Measurements from ENCODE around the gene FAM222B. TPM values are rescaled to one million over a fixed set of nuclear protein-coding genes. Genes with fewer than 3 reads are reported as not detected.
"Not testable (repeated sequence)": the region's sequence is repeated elsewhere in the genome, so short reads cannot be mapped to it uniquely, and the experiment has no call there.

FAM222B gene
- total and polyA plus RNA-seq, 7 donors = 5.0 to 16.2 (median 11.9) TPM

GRCh38 chr17:28740406-28741357 is 101.9 kb downstream of the FAM222B start:
- Histone ChIP-seq H3K4me1 (peaks cover 0 to 30% (median 27%) of the 10 kb centered on the region in 4 donors), H3K27ac (no peak overlapping the region), H3K27me3 (no peaks in the 10 kb centered on the region), H3K9me3 (no peaks in the 10 kb centered on the region), H3K4me3 (no peak overlapping the region), H3K36me3 (no peaks in the 10 kb centered on the region)
- intact Hi-C loops (cut with DNase I) = no loop called here
- DNase-seq = no peak
- TF ChIP-seq EP300 (IDR thresholded peaks at IDR 0.05) (no peak), POLR2A (IDR thresholded peaks at IDR 0.05) (no peak), POLR2AphosphoS5 (IDR thresholded peaks at IDR 0.05) (no peak)
- TF ChIP-seq, protein P1, sequence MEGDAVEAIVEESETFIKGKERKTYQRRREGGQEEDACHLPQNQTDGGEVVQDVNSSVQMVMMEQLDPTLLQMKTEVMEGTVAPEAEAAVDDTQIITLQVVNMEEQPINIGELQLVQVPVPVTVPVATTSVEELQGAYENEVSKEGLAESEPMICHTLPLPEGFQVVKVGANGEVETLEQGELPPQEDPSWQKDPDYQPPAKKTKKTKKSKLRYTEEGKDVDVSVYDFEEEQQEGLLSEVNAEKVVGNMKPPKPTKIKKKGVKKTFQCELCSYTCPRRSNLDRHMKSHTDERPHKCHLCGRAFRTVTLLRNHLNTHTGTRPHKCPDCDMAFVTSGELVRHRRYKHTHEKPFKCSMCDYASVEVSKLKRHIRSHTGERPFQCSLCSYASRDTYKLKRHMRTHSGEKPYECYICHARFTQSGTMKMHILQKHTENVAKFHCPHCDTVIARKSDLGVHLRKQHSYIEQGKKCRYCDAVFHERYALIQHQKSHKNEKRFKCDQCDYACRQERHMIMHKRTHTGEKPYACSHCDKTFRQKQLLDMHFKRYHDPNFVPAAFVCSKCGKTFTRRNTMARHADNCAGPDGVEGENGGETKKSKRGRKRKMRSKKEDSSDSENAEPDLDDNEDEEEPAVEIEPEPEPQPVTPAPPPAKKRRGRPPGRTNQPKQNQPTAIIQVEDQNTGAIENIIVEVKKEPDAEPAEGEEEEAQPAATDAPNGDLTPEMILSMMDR (IDR thresholded peaks at IDR 0.05) = no peak
- 80 to 85% methylated on average over 10 of the region's 10 CpGs for WGBS, 2 donors

- Histone ChIP-seq H3K4me1 (peaks cover 0 to 12% (median 9%) of the 10 kb centered on the region in 4 donors), H3K27me3 (no peaks in the 10 kb centered on the region), H3K27ac (no peak overlapping the region), H3K36me3 (no peaks in the 10 kb centered on the region), H3K9me3 (no peaks in the 10 kb centered on the region), H3K4me3 (no peak overlapping the region)
- DNase-seq = no peak
- TF ChIP-seq POLR2AphosphoS5 (IDR thresholded peaks at IDR 0.05) = no peak
- intact Hi-C loops (cut with DNase I) = no loop called here
- WGBS, 2 donors = 69 to 91% methylated on average over 10 of the region's 10 CpGs
Measured at GRCh38 chr17:28738680-28739384, 103.8 kb downstream of the FAM222B start.

- WGBS, 2 donors = 72 to 73% methylated on average over 22 of the region's 22 CpGs
- Histone ChIP-seq H3K9me3 (no peaks in the 10 kb centered on the region), H3K36me3 (no peaks in the 10 kb centered on the region), H3K4me1 (peaks cover 0 to 5% (median 4%) of the 10 kb centered on the region in 4 donors), H3K27ac (no peak overlapping the region), H3K4me3 (no peak overlapping the region), H3K27me3 (no peaks in the 10 kb centered on the region)
- TF ChIP-seq, protein P1 (IDR thresholded peaks at IDR 0.05) = no peak
- TF ChIP-seq EP300 (IDR thresholded peaks at IDR 0.05) = no peak
- TF ChIP-seq POLR2A (IDR thresholded peaks at IDR 0.05) = no peak
- TF ChIP-seq POLR2AphosphoS5 (IDR thresholded peaks at IDR 0.05) = no peak
- no peak for DNase-seq
- intact Hi-C loops (cut with DNase I) = no loop called here
Measured at GRCh38 chr17:28737770-28738679, 104.6 kb downstream of the FAM222B start.

- H3K9me3 ChIP-seq = no peaks in the 10 kb centered on the region
- intact Hi-C loops (cut with DNase I) = no loop called here
- no peak for DNase-seq
- H3K27ac ChIP-seq = no peak overlapping the region
- TF ChIP-seq POLR2A (IDR thresholded peaks at IDR 0.05) = no peak
- TF ChIP-seq EP300 (IDR thresholded peaks at IDR 0.05) = no peak
- TF ChIP-seq, protein P1 (IDR thresholded peaks at IDR 0.05) = no peak
- no peak for TF ChIP-seq POLR2AphosphoS5 (IDR thresholded peaks at IDR 0.05)
- H3K4me1 ChIP-seq = no peaks in the 10 kb centered on the region
- H3K27me3 ChIP-seq = no peaks in the 10 kb centered on the region
- WGBS, 2 donors = 96 to 98% methylated on average over 12 of the region's 12 CpGs
- H3K4me3 ChIP-seq = no peak overlapping the region
- H3K36me3 ChIP-seq = no peaks in the 10 kb centered on the region
Measured at GRCh38 chr17:28737316-28737715, 105.3 kb downstream of the FAM222B start.

- DNase-seq; H3K36me3 ChIP-seq; H3K4me1 ChIP-seq; H3K9me3 ChIP-seq; intact Hi-C loops (cut with DNase I); H3K4me3 ChIP-seq; H3K27ac ChIP-seq; H3K27me3 ChIP-seq: not testable (repeated sequence)
- WGBS, 2 donors = 92 to 95% methylated on average over 5 of the region's 8 CpGs
Measured at GRCh38 chr17:28735913-28736769, 106.4 kb downstream of the FAM222B start.
